CD4-positive, alpha-beta T cell treated with Interleukin-1 beta for 1 hour (primary cell): ENCODE measurements around the gene EOMES.

ENCODE experiments used
- DNase-seq, 2 donors: peaks; one replicate each; pipeline ENCODE4 v3.0.0-alpha.2; 2020 to 2022

EOMES gene

GRCh38 chr3:27678234-27678633, 43.9 kb downstream of the EOMES start:
- DNase-seq: no peak

- no peak for DNase-seq
These were observed 44.6 kb downstream of the EOMES start for GRCh38 chr3:27677565-27677964.

- DNase-seq: no peak
These were observed 46.8 kb downstream of the EOMES start for GRCh38 chr3:27675287-27675686.

GRCh38 chr3:27673701-27674100, 48.4 kb downstream of the EOMES start:
- DNase-seq: no peak

GRCh38 chr3:27671101-27671500, 51.0 kb downstream of the EOMES start:
- DNase-seq: no peak

GRCh38 chr3:27670619-27671018, 51.5 kb downstream of the EOMES start:
- DNase-seq: no peak

GRCh38 chr3:27669591-27669990, 52.5 kb downstream of the EOMES start:
- DNase-seq: no peak

GRCh38 chr3:27667751-27668150, 54.4 kb downstream of the EOMES start:
- no peak for DNase-seq

GRCh38 chr3:27666708-27667107, 55.4 kb downstream of the EOMES start:
- peak; percentile 17 to 54 for DNase-seq

- no peak for DNase-seq
These were observed 55.9 kb downstream of the EOMES start for GRCh38 chr3:27666272-27666671.
